ENCODE measurements around the gene CCDC192. TPM values are rescaled to one million over a fixed set of nuclear protein-coding genes. Genes with fewer than 3 reads are reported as not detected.

The CCDC192 gene
- not detected for total RNA-seq
- long read RNA-seq: 0 reads

GRCh38 chr5:127702926-127703561 lies at the start of gene CCDC192:
CCDC192 (plus strand) TSS chr5:127703391; CDS start chr5:127703446, 55 bp downstream.
- no peaks in the 10 kb centered on the region for H3K27me3 ChIP-seq (ENCODE audit: low read depth)
- no peaks in the 10 kb centered on the region for H3K9me3 ChIP-seq
- TF ChIP-seq CTCF (IDR thresholded peaks at IDR 0.05): no peak
- H3K4me3 ChIP-seq: no peak within 1 kb of the TSS
- intact Hi-C loops (cut with DNase I): no loop called here
- H3K27ac ChIP-seq: no peak within 1 kb of the TSS
- no peaks in the 10 kb centered on the region for H3K36me3 ChIP-seq
- DNase-seq (no peak), ATAC-seq (no peak)
- peaks cover 15% of the 10 kb centered on the region for H3K4me1 ChIP-seq

- Histone ChIP-seq H3K36me3 (no peaks in the 10 kb centered on the region), H3K4me1 (no peaks in the 10 kb centered on the region), H3K27ac (no peak overlapping the region), H3K27me3 (ENCODE audit: low read depth) (no peaks in the 10 kb centered on the region), H3K9me3 (no peaks in the 10 kb centered on the region), H3K4me3 (no peak overlapping the region)
- TF ChIP-seq CTCF (IDR thresholded peaks at IDR 0.05): no peak
- intact Hi-C loops (cut with DNase I): no loop called here
- no peak for ATAC-seq
- no peak for DNase-seq
Observed at GRCh38 chr5:127656825-127657224, 46.4 kb upstream of the CCDC192 start.

GRCh38 chr5:127660047-127660733 lies 43.0 kb upstream of the CCDC192 start:
- Histone ChIP-seq H3K27me3 (ENCODE audit: low read depth) (no peaks in the 10 kb centered on the region), H3K9me3 (no peaks in the 10 kb centered on the region), H3K27ac (no peak overlapping the region), H3K36me3 (no peaks in the 10 kb centered on the region), H3K4me1 (no peaks in the 10 kb centered on the region), H3K4me3 (no peak overlapping the region)
- intact Hi-C loops (cut with DNase I): no loop called here
- ATAC-seq (peak in 1 of 2 donors; percentile 27), DNase-seq (no peak)
- no peak for TF ChIP-seq CTCF (IDR thresholded peaks at IDR 0.05)

GRCh38 chr5:127664093-127664492 lies 39.1 kb upstream of the CCDC192 start:
- no peak overlapping the region for H3K4me3 ChIP-seq
- H3K9me3 ChIP-seq: no peaks in the 10 kb centered on the region
- no peak for TF ChIP-seq CTCF (IDR thresholded peaks at IDR 0.05)
- intact Hi-C loops (cut with DNase I): no loop called here
- no peaks in the 10 kb centered on the region for H3K27me3 ChIP-seq (ENCODE audit: low read depth)
- no peaks in the 10 kb centered on the region for H3K36me3 ChIP-seq
- DNase-seq (no peak), ATAC-seq (no peak)
- H3K27ac ChIP-seq: no peak overlapping the region
- no peaks in the 10 kb centered on the region for H3K4me1 ChIP-seq

- TF ChIP-seq CTCF (IDR thresholded peaks at IDR 0.05): no peak
- DNase-seq (no peak), ATAC-seq (no peak)
- Histone ChIP-seq H3K9me3 (no peaks in the 10 kb centered on the region), H3K36me3 (no peaks in the 10 kb centered on the region), H3K27me3 (ENCODE audit: low read depth) (no peaks in the 10 kb centered on the region), H3K4me3 (no peak overlapping the region), H3K4me1 (no peaks in the 10 kb centered on the region), H3K27ac (no peak overlapping the region)
- intact Hi-C loops (cut with DNase I): no loop called here
Observed at GRCh38 chr5:127665641-127666040, 37.5 kb upstream of the CCDC192 start.
